ENCODE results near the gene AMIGO3. TPM values are rescaled to one million over a fixed set of nuclear protein-coding genes. Genes with fewer than 3 reads are reported as not detected.

AMIGO3 gene
- total and polyA plus RNA-seq, 2 donors (not counting 1 experiment from before 2014, with no cell fraction given) = 11.1 TPM; not detected in 1

DNA sequence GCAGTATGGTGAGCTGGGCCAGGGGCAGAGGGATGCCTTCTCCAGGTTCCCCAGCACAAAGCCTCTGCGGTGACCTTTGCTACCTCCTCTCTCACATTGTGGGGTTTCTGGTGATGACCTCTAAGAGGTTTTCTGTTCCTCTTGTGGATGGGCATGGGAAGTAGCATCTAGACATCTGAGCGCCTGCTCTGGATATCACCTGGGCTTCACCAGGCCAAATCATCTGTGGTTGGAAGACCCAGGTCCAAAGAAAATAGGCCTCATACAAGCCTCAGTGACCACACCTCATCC is 38.3 kb downstream of the AMIGO3 start:
- H3K4me3 Mint-ChIP-seq = no peak overlapping the region
- no peaks in the 10 kb centered on the region for H3K9me3 Mint-ChIP-seq (ENCODE audit: insufficient read depth)
- TF ChIP-seq EZH2 (IDR thresholded peaks at IDR 0.05; ENCODE audit: borderline replicate concordance, insufficient read depth, low read depth, low read length, poor library complexity, severe bottlenecking) = no peak
- TF ChIP-seq, protein P1, sequence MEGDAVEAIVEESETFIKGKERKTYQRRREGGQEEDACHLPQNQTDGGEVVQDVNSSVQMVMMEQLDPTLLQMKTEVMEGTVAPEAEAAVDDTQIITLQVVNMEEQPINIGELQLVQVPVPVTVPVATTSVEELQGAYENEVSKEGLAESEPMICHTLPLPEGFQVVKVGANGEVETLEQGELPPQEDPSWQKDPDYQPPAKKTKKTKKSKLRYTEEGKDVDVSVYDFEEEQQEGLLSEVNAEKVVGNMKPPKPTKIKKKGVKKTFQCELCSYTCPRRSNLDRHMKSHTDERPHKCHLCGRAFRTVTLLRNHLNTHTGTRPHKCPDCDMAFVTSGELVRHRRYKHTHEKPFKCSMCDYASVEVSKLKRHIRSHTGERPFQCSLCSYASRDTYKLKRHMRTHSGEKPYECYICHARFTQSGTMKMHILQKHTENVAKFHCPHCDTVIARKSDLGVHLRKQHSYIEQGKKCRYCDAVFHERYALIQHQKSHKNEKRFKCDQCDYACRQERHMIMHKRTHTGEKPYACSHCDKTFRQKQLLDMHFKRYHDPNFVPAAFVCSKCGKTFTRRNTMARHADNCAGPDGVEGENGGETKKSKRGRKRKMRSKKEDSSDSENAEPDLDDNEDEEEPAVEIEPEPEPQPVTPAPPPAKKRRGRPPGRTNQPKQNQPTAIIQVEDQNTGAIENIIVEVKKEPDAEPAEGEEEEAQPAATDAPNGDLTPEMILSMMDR (IDR thresholded peaks at IDR 0.05) = no peak
- H3K9me3 ChIP-seq (ENCODE audit: control extremely low read depth in 1 of 3, control insufficient read depth in 2 of 3, insufficient read depth in 1 of 3, low read length in 2 of 3) = no peaks in the 10 kb centered on the region
- H3K27ac ChIP-seq (ENCODE audit: low read length in 2 of 2) = no peak overlapping the region
- H3K9ac ChIP-seq (ENCODE audit: low read length) = no peak overlapping the region
- no peaks in the 10 kb centered on the region for H3K27me3 Mint-ChIP-seq
- H3K4me3 ChIP-seq (ENCODE audit: control extremely low read depth in 1 of 5, extremely low read depth in 1 of 5, insufficient read depth in 1 of 5, low read depth in 2 of 5, low read length in 4 of 5) = no peak overlapping the region
- peaks cover 34% of the 10 kb centered on the region for H4K20me1 ChIP-seq (ENCODE audit: control insufficient read depth, insufficient read depth, low read length, poor library complexity, severe bottlenecking)
- H3K79me2 ChIP-seq (ENCODE audit: control insufficient read depth, insufficient read depth, low read length) = peaks cover 3% of the 10 kb centered on the region
- 100% methylated on average over 1 of the region's 2 CpGs for WGBS (ENCODE audit: insufficient coverage)
- H3K27me3 ChIP-seq (replicated peaks in 1 of 4; ENCODE audit: control extremely low read depth in 1 of 4, control insufficient read depth in 3 of 4, insufficient read depth in 4 of 4, low read length in 3 of 4) = peaks cover 0 to under 1% (median 0%) of the 10 kb centered on the region in 4 experiments
- intact Hi-C loops (cut with micrococcal nuclease) = no loop called here
- ChIA-PET CTCF (interaction anchor here (2.0 kb wide), 1 partner anchor 142 kb away, joined by 5 read pairs; no protein-coding TSS in a partner anchor), POLR2A (no interaction called here)
- ATAC-seq (ENCODE audit: low read depth) = no peak
- H3K4me1 ChIP-seq (ENCODE audit: control insufficient read depth in 2 of 2, insufficient read depth in 2 of 2, low read length in 2 of 2) = peaks cover 0 to 4% of the 10 kb centered on the region in 2 donors
- no peak overlapping the region for H2AFZ ChIP-seq (ENCODE audit: insufficient read depth, low read depth, low read length, poor library complexity, severe bottlenecking)
- H3K27ac Mint-ChIP-seq = no peak overlapping the region
- peaks cover 4% of the 10 kb centered on the region for H3K4me1 Mint-ChIP-seq
- no peak overlapping the region for H3K4me2 ChIP-seq (replicated peaks; ENCODE audit: low read depth, low read length, poor library complexity, severe bottlenecking)
- H3K36me3 ChIP-seq (replicated peaks in 1 of 2; ENCODE audit: control extremely low read depth in 1 of 2, control insufficient read depth in 1 of 2, extremely low read depth in 1 of 2, insufficient read depth in 2 of 2, low read length in 1 of 2) = peaks cover 0 to 68% of the 10 kb centered on the region in 2 experiments
- DNase-seq = no peak

DNA sequence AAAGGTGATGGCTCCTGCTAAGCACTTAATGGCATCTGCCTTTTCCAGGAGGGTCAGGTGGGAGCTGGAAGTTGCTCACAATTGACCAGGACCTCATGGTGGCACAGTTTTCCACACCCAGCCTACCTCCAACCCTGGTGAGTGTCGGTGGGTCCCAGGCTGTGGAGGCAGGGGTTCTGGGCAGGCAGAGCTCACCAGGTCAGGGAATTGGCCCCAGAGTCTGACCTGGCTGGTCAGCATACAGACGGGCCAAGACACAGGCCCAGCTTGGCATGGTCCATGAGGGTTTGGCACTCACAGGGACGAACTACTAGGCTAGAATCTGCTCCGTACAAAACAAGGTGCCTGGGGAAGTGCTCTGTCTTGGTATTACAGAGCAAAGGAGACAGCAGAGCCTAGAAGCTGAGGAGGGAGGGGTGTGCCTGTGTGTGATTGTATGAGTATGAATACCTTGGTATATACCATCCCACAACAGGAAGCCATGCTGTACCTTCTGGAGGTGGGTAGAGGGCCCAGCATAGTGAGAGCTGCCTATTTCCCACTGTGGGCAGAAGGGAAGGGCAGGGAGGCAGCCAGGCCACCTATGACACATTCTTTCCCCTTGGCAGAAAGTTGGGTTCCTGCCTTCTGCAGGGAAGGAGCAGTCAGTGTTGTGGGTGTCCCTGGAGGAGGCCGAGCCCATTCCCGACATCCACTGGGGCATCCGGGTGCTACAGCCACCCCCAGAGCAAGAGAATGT is 38.8 kb downstream of the AMIGO3 start:
- no peak overlapping the region for H3K4me3 Mint-ChIP-seq
- WGBS (ENCODE audit: insufficient coverage) = 100% methylated on average over 3 of the region's 7 CpGs
- CTCF ChIA-PET = interaction anchor here (2.0 kb wide), 1 partner anchor 141 kb away, joined by 5 read pairs; no protein-coding TSS in a partner anchor

More for the DNA sequence above, 38.8 kb downstream of the AMIGO3 start:
- H3K4me2 ChIP-seq (replicated peaks; ENCODE audit: low read depth, low read length, poor library complexity, severe bottlenecking) = no peak overlapping the region
- H2AFZ ChIP-seq (ENCODE audit: insufficient read depth, low read depth, low read length, poor library complexity, severe bottlenecking) = no peak overlapping the region
- H4K20me1 ChIP-seq (ENCODE audit: control insufficient read depth, insufficient read depth, low read length, poor library complexity, severe bottlenecking) = peaks cover 34% of the 10 kb centered on the region
- H3K4me1 ChIP-seq (ENCODE audit: control insufficient read depth in 2 of 2, insufficient read depth in 2 of 2, low read length in 2 of 2) = no peaks in the 10 kb centered on the region
- ATAC-seq (ENCODE audit: low read depth) (no peak), DNase-seq (no peak)
- Mint-ChIP-seq H3K9me3 (ENCODE audit: insufficient read depth) (no peaks in the 10 kb centered on the region), H3K27ac (no peak overlapping the region), H3K4me1 (peaks cover 5% of the 10 kb centered on the region), H3K27me3 (no peaks in the 10 kb centered on the region)
- H3K27ac ChIP-seq (ENCODE audit: low read length in 2 of 2) = no peak overlapping the region
- H3K9me3 ChIP-seq (ENCODE audit: control extremely low read depth in 1 of 3, control insufficient read depth in 2 of 3, insufficient read depth in 1 of 3, low read length in 2 of 3) = no peaks in the 10 kb centered on the region
- POLR2A ChIA-PET = no interaction called here
- H3K9ac ChIP-seq (ENCODE audit: low read length) = no peak overlapping the region
- no peak overlapping the region for H3K4me3 ChIP-seq (ENCODE audit: control extremely low read depth in 1 of 5, extremely low read depth in 1 of 5, insufficient read depth in 1 of 5, low read depth in 2 of 5, low read length in 4 of 5)
- no peaks in the 10 kb centered on the region for H3K27me3 ChIP-seq (replicated peaks in 1 of 4; ENCODE audit: control extremely low read depth in 1 of 4, control insufficient read depth in 3 of 4, insufficient read depth in 4 of 4, low read length in 3 of 4)
- TF ChIP-seq EZH2 (IDR thresholded peaks at IDR 0.05; ENCODE audit: borderline replicate concordance, insufficient read depth, low read depth, low read length, poor library complexity, severe bottlenecking) = no peak
- TF ChIP-seq, protein P1 (IDR thresholded peaks at IDR 0.05) = no peak
- peaks cover 6% of the 10 kb centered on the region for H3K79me2 ChIP-seq (ENCODE audit: control insufficient read depth, insufficient read depth, low read length)
- H3K36me3 ChIP-seq (replicated peaks in 1 of 2; ENCODE audit: control extremely low read depth in 1 of 2, control insufficient read depth in 1 of 2, extremely low read depth in 1 of 2, insufficient read depth in 2 of 2, low read length in 1 of 2) = peaks cover 0 to 73% of the 10 kb centered on the region in 2 experiments
- intact Hi-C loops (cut with micrococcal nuclease) = no loop called here

All from B cell (primary cell).